ENCODE measurements around the gene CCDC85B. TPM values are rescaled to one million over a fixed set of nuclear protein-coding genes. Genes with fewer than 3 reads are reported as not detected.

The CCDC85B gene
- total and polyA plus RNA-seq, 2 of the 8 experiments (the other 6 are each of a cell fraction or from before 2014, with no cell fraction given), result 19.8 to 30.8 TPM

GRCh38 chr11:65931773-65932557, 41.5 kb downstream of the CCDC85B start:
- DNase-seq (ENCODE audit: low read depth in 1 of 2, low spot score in 2 of 2) (no peak), FAIRE-seq (no peak)
- Histone ChIP-seq H3K79me2 (ENCODE audit: control insufficient read depth in 1 of 2, insufficient read depth in 2 of 2, low read length in 2 of 2) (no peaks in the 10 kb centered on the region), H4K5ac (ENCODE audit: insufficient read length, low read depth, low read length) (no peak overlapping the region), H3K14ac (ENCODE audit: insufficient read length) (no peak overlapping the region), H3K36me3 (ENCODE audit: control insufficient read depth in 2 of 4, insufficient read depth in 4 of 4, low read length in 3 of 4) (no peaks in the 10 kb centered on the region), H3K23me2 (ENCODE audit: low read depth, low read length) (no peaks in the 10 kb centered on the region), H2AK5ac (ENCODE audit: low read depth, low read length) (0 out of 2 replicates have a peak overlapping the region, but pooled peaks have one; percentile 40), H3K79me1 (ENCODE audit: low read depth, low read length) (no peaks in the 10 kb centered on the region), H2BK20ac (ENCODE audit: low read length) (no peak overlapping the region), H3K4ac (replicated peaks; ENCODE audit: insufficient read length, low read depth, low read length) (no peak overlapping the region), H3K27ac (ENCODE audit: low read depth, low read length) (no peak overlapping the region), H3K18ac (ENCODE audit: extremely low read depth, low read length) (no peak overlapping the region; the same call in 1 of the 2 replicates), H2BK12ac (ENCODE audit: low read depth, low read length) (no peak overlapping the region), H4K20me1 (replicated peaks in 1 of 2; ENCODE audit: control insufficient read depth in 1 of 2, insufficient read depth in 2 of 2, low read length in 2 of 2) (no peaks in the 10 kb centered on the region), H3K9ac (replicated peaks in 1 of 4; ENCODE audit: extremely low read depth in 1 of 4, low read depth in 3 of 4, low read length in 3 of 4) (no peak overlapping the region; a peak in 1 of 7 replicates), H3K9me3 (ENCODE audit: insufficient read depth in 2 of 2, low read depth in 1 of 2, low read length in 1 of 2) (no peaks in the 10 kb centered on the region), H3K4me3 (ENCODE audit: extremely low read depth in 1 of 4, insufficient read depth in 2 of 4, low read depth in 3 of 4, low read length in 4 of 4) (no peak overlapping the region), H3K4me1 (replicated peaks in 1 of 4; ENCODE audit: control insufficient read depth in 3 of 4, insufficient read depth in 4 of 4, low read length in 3 of 4) (peaks cover 0 to 8% (median 5%) of the 10 kb centered on the region in 4 experiments; a peak in 5 of 7 replicates), H4K91ac (replicated peaks; ENCODE audit: insufficient read length, low read length) (peak overlapping the region; percentile 80), H2BK5ac (ENCODE audit: low read depth, low read length) (no peak overlapping the region), H3K4me2 (ENCODE audit: insufficient read depth in 1 of 2, low read depth in 2 of 2, low read length in 2 of 2) (peak overlapping the region in 1 of 2 experiments; percentile 25; a peak in 1 of 4 replicates), H2BK15ac (ENCODE audit: low read length) (no peak overlapping the region), H3K27me3 (replicated peaks in 1 of 4; ENCODE audit: control insufficient read depth in 3 of 4, extremely low read depth in 1 of 4, insufficient read depth in 3 of 4, low read length in 3 of 4) (no peaks in the 10 kb centered on the region), H2BK120ac (replicated peaks; ENCODE audit: low read depth, low read length) (no peak overlapping the region), H3K23ac (ENCODE audit: insufficient read length) (no peak overlapping the region), H2AFZ (ENCODE audit: low read length) (no peak overlapping the region), H3K56ac (replicated peaks; ENCODE audit: insufficient read length, low read depth, low read length) (no peak overlapping the region), H4K8ac (ENCODE audit: extremely low read depth, insufficient read depth, low read length) (peak overlapping the region; percentile 20; the same call in 1 of the 2 replicates)
- WGBS, 2 experiments (ENCODE audit: extremely low coverage in 1 of 2, insufficient coverage in 1 of 2, insufficient read length in 1 of 2, insufficient replicate concordance in 2 of 2, low coverage in 1 of 2, low lambda C conversion rate in 2 of 2, missing lambda C conversion rate in 1 of 2), result 86% methylated on average over 13 of the region's 13 CpGs; no CpG with 5 or more reads in 1 of the 2 experiments
- CTCF ChIA-PET (ENCODE audit: partially characterized antibody), result interaction anchor here (0.5 to 2.9 kb wide), 26 partner anchors 9 to 190 kb away, joined by 3 to 19 read pairs (median 6); partner anchors contain the start of genes CCDC85B and FIBP
- TF ChIP-seq SIRT6 (IDR thresholded peaks at IDR 0.05; ENCODE audit: low read length) (no peak), TBP (IDR thresholded peaks at IDR 0.05; ENCODE audit: low read depth, low read length) (no peak), SIX5 (IDR thresholded peaks at IDR 0.05; ENCODE audit: low read depth, low read length) (no peak), RXRA (IDR thresholded peaks at IDR 0.05; ENCODE audit: insufficient read depth, low read depth, low read length) (no peak), SP1 (IDR thresholded peaks at IDR 0.05; ENCODE audit: low read depth, low read length) (no peak), MAFK (IDR thresholded peaks at IDR 0.05; ENCODE audit: low read depth, low read length) (no peak), HDAC6 (IDR thresholded peaks at IDR 0.05; ENCODE audit: low read depth, low read length) (no peak), CTCF (IDR thresholded peaks at IDR 0.05; ENCODE audit: control extremely low read depth in 1 of 3, insufficient read depth in 1 of 3, low read depth in 1 of 3, low read length in 3 of 3) (peak in 1 of 3 experiments; percentile 28; a peak in 1 of 4 replicates), FOSL1 (IDR thresholded peaks at IDR 0.05; ENCODE audit: insufficient read depth, low read depth, low read length) (no peak)
- POLR2A ChIA-PET (ENCODE audit: partially characterized antibody), result interaction anchor here (1.0 to 2.7 kb wide), 14 partner anchors 9 to 84 kb away, joined by 3 to 12 read pairs (median 5); partner anchors contain the start of genes C11orf68, CCDC85B, CFL1 and FIBP

All from H1 (cell line).